HepG2 (cell line): Measurements from ENCODE around the gene PPP4C. TPM values are rescaled to one million over a fixed set of nuclear protein-coding genes. Genes with fewer than 3 reads are reported as not detected.

Experiments used
- CHD2 ChIP-seq: IDR thresholded peaks from 2 replicates; pipeline ENCODE4 v1.6.1; 2011; ENCODE audit warnings: low read depth, low read length, improper control_type of control experiment
- CREM ChIP-seq, 2 experiments: sonication (generic) in 1 of 2; formaldehyde crosslinking in 1 of 2; IDR thresholded peaks; 2 replicates each; pipeline versions ENCODE4 v1.4.0 to v1.6.1; 2016 to 2020; ENCODE audit warnings: antibody characterized with exemption in 1 of 2, mild to moderate bottlenecking in 1 of 2, missing genetic modification reagents in 1 of 2
- ETV5 ChIP-seq: IDR thresholded peaks from 2 replicates; pipeline ENCODE4 v1.6.1; 2018; ENCODE audit warnings: missing biosample characterization, missing genetic modification reagents, inconsistent platforms, borderline replicate concordance
- FLYWCH1 ChIP-seq: sonication (generic); formaldehyde crosslinking; IDR thresholded peaks from 2 replicates; pipeline ENCODE4 v1.8.1; 2023; ENCODE audit warnings: mild to moderate bottlenecking, missing genetic modification reagents
- FOSL2 ChIP-seq: sonication (generic); formaldehyde crosslinking; IDR thresholded peaks from 2 replicates; pipeline ENCODE4 v1.4.0; 2020; ENCODE audit warnings: missing genetic modification reagents
- HDAC1 ChIP-seq: sonication (generic); formaldehyde crosslinking; IDR thresholded peaks from 2 replicates; pipeline ENCODE4 v1.5.1; 2020; ENCODE audit warnings: mild to moderate bottlenecking, missing genetic modification reagents
- HDAC2 ChIP-seq: sonication (generic); formaldehyde crosslinking; IDR thresholded peaks from 2 replicates; pipeline ENCODE4 v1.4.0; 2020; ENCODE audit warnings: missing genetic modification reagents
- HIVEP1 ChIP-seq: sonication (generic); formaldehyde crosslinking; IDR thresholded peaks from 2 replicates; pipeline ENCODE4 v1.4.0; 2020; ENCODE audit warnings: mild to moderate bottlenecking, missing genetic modification reagents
- HMG20A ChIP-seq: IDR thresholded peaks from 2 replicates; pipeline ENCODE4 v1.6.1; 2016; ENCODE audit warnings: borderline replicate concordance
- MAFG ChIP-seq: sonication (generic); formaldehyde crosslinking; IDR thresholded peaks from 2 replicates; pipeline ENCODE4 v1.5.1; 2020; ENCODE audit warnings: mild to moderate bottlenecking, missing genetic modification reagents
- NR1H2 ChIP-seq: sonication (generic); formaldehyde crosslinking; IDR thresholded peaks from 2 replicates; pipeline ENCODE4 v1.8.1; 2022; ENCODE audit warnings: low read depth, missing genetic modification reagents, borderline replicate concordance
- SATB2 ChIP-seq: sonication (generic); formaldehyde crosslinking; IDR thresholded peaks from 2 replicates; pipeline ENCODE4 v1.5.0; 2020; ENCODE audit warnings: missing genetic modification reagents
- SOX6 ChIP-seq, 2 experiments: fragments of 450-650 bp in 1 of 2; sonication (generic) in 1 of 2; formaldehyde crosslinking in 1 of 2; IDR thresholded peaks; 2 replicates each; pipeline versions ENCODE4 v1.4.0 to v1.6.1; 2017 to 2020; ENCODE audit warnings: antibody characterized with exemption in 1 of 2, mild to moderate bottlenecking in 1 of 2, missing genetic modification reagents in 1 of 2
- SPEN ChIP-seq: sonication (generic); formaldehyde crosslinking; IDR thresholded peaks from 2 replicates; pipeline ENCODE4 v1.5.1; 2020; ENCODE audit warnings: low read depth, mild to moderate bottlenecking, missing genetic modification reagents
- TBL1XR1 ChIP-seq: fragments of 150-350 bp; IDR thresholded peaks from 2 replicates; pipeline ENCODE4 v1.6.1; 2014; ENCODE audit warnings: borderline replicate concordance, low read length; ENCODE audit not compliant: partially characterized antibody
- ZFP36L1 ChIP-seq: sonication (generic); formaldehyde crosslinking; IDR thresholded peaks from 2 replicates; pipeline ENCODE4 v1.8.0; 2022; ENCODE audit warnings: mild to moderate bottlenecking, missing genetic modification reagents, moderate library complexity
- ZFP90 ChIP-seq: sonication (generic); formaldehyde crosslinking; IDR thresholded peaks from 2 replicates; pipeline ENCODE4 v1.8.0; 2022; ENCODE audit warnings: missing genetic modification reagents, mild to moderate bottlenecking, inconsistent platforms, borderline replicate concordance
- ZNF234 ChIP-seq: sonication (generic); formaldehyde crosslinking; conservative IDR thresholded peaks from 2 replicates; pipeline ENCODE4 v1.5.1; 2020; ENCODE audit warnings: mild to moderate bottlenecking, missing genetic modification reagents
- ZNF253 ChIP-seq: sonication (generic); formaldehyde crosslinking; IDR thresholded peaks from 2 replicates; pipeline ENCODE4 v1.8.0; 2022; ENCODE audit warnings: mild to moderate bottlenecking, missing genetic modification reagents, borderline replicate concordance
- ZNF326 ChIP-seq: sonication (generic); formaldehyde crosslinking; IDR thresholded peaks from 2 replicates; pipeline ENCODE4 v1.4.0; 2020; ENCODE audit warnings: missing genetic modification reagents, borderline replicate concordance
- ZNF614 ChIP-seq: IDR thresholded peaks from 2 replicates; pipeline ENCODE4 v1.6.1; 2018; ENCODE audit warnings: missing biosample characterization, missing genetic modification reagents, inconsistent platforms, borderline replicate concordance
- ZSCAN22 ChIP-seq: sonication (generic); formaldehyde crosslinking; IDR thresholded peaks from 2 replicates; pipeline ENCODE4 v1.4.0; 2020; ENCODE audit warnings: mild to moderate bottlenecking, missing genetic modification reagents
- polyA plus RNA-seq, 8 experiments: library from polyadenylated mRNA; depleted of rRNA in 3 of 8; stranded (reverse) in 7 of 8; unstranded in 1 of 8; fragments of >200 nt; fragmentation: Illumina TruSeq in 4 of 8; extraction: Trizol in 4 of 8; gene quantifications; 2 replicates each; pipeline versions ENCODE4 v1.2.1 to v1.2.3, GENCODE V29; 2011 to 2016; ENCODE audit warnings: low read depth in 4 of 8, missing spikeins in 1 of 8, mixed read lengths in 1 of 8; ENCODE audit not compliant: insufficient read depth in 1 of 8
- total RNA-seq, 5 experiments: library from RNA; depleted of rRNA; stranded (reverse); fragments of >200 nt; fragmentation: Illumina TruSeq; extraction: Trizol; gene quantifications; 2 replicates each; pipeline ENCODE4 v1.2.3, GENCODE V29; 2016; ENCODE audit warnings: low read depth in 1 of 5
- TF ChIP-seq, protein P1 (sequence below): sonication (generic); formaldehyde crosslinking; IDR thresholded peaks from 2 replicates; pipeline ENCODE4 v1.4.0; 2020; ENCODE audit warnings: mild to moderate bottlenecking, missing genetic modification reagents
- TF ChIP-seq, protein P2 (sequence below): sonication (generic); formaldehyde crosslinking; IDR thresholded peaks from 2 replicates; pipeline ENCODE4 v1.5.1; 2020; ENCODE audit warnings: missing genetic modification reagents, mild to moderate bottlenecking, borderline replicate concordance
- TF ChIP-seq, protein P3 (sequence below), 2 experiments: fragments of 450-650 bp in 1 of 2; sonication (generic) in 1 of 2; formaldehyde crosslinking; IDR thresholded peaks; 2 replicates each; pipeline versions ENCODE4 v1.5.0 to v1.8.0; 2020 to 2022; ENCODE audit warnings: mild to moderate bottlenecking in 1 of 2, missing genetic modification reagents in 1 of 2

PPP4C gene
- total and polyA plus RNA-seq, 2 of the 13 experiments (the other 11 are each of a cell fraction or from before 2014, with no cell fraction given), result 176 to 220 TPM

DNA sequence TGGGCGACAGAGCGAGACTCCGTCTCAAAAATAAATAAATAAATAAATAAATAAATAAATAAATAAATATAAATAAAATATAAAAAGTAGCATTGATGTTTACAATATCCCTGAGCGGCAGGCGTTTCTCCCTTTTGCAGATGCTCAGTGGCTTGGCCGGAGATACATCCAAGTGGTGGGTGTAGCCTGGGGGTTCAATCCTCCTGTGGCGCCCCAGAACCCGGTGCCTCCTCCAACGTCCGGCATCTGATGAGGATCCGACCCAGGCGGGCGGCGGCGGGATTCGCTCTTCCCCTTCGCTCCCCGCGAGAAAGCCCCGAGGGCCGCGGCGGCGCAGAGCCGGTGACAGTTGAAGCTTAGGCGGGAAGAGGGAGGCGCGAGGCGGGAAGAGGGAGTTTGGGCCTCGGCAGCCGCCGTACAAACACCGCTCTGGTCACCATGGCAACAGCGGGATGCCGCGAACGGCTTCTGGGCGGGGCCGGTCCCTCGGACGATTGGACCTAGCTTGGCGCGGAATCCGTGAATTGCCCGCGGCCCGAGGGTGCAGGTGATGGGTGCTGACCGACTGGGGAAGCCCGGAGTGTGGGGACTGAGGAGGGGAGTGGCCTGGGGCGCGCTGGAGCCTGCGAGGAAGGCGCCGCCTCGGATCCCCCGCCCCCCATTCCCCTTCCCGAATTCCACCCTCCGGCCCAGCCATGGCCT is 23.0 kb upstream of the PPP4C start (continued):
- TF ChIP-seq, protein P1, sequence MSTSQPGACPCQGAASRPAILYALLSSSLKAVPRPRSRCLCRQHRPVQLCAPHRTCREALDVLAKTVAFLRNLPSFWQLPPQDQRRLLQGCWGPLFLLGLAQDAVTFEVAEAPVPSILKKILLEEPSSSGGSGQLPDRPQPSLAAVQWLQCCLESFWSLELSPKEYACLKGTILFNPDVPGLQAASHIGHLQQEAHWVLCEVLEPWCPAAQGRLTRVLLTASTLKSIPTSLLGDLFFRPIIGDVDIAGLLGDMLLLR (CRISPR knock-in tag), result peak; percentile 87
- peak; percentile 95 for TF ChIP-seq ZNF614
- TF ChIP-seq FOSL2 (CRISPR knock-in tag), result peak; percentile 66
- peak; percentile 80 for TF ChIP-seq ETV5 (CRISPR knock-in tag)
- TF ChIP-seq, protein P2, sequence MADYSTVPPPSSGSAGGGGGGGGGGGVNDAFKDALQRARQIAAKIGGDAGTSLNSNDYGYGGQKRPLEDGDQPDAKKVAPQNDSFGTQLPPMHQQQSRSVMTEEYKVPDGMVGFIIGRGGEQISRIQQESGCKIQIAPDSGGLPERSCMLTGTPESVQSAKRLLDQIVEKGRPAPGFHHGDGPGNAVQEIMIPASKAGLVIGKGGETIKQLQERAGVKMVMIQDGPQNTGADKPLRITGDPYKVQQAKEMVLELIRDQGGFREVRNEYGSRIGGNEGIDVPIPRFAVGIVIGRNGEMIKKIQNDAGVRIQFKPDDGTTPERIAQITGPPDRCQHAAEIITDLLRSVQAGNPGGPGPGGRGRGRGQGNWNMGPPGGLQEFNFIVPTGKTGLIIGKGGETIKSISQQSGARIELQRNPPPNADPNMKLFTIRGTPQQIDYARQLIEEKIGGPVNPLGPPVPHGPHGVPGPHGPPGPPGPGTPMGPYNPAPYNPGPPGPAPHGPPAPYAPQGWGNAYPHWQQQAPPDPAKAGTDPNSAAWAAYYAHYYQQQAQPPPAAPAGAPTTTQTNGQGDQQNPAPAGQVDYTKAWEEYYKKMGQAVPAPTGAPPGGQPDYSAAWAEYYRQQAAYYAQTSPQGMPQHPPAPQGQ (CRISPR knock-in tag), result no peak
- TF ChIP-seq, protein P3, sequence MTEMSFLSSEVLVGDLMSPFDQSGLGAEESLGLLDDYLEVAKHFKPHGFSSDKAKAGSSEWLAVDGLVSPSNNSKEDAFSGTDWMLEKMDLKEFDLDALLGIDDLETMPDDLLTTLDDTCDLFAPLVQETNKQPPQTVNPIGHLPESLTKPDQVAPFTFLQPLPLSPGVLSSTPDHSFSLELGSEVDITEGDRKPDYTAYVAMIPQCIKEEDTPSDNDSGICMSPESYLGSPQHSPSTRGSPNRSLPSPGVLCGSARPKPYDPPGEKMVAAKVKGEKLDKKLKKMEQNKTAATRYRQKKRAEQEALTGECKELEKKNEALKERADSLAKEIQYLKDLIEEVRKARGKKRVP (CRISPR knock-in tag; IDR thresholded peaks at IDR 0.05), result peak in 1 of 2 experiments; percentile 54; a peak in 1 of 4 replicates
- peak; percentile 83 for TF ChIP-seq ZNF253 (CRISPR knock-in tag)
- TF ChIP-seq ZFP36L1, result peak; percentile 89
- peak; percentile 40; the same call in 1 of the 2 replicates for TF ChIP-seq HMG20A (CRISPR knock-in tag)
- TF ChIP-seq CHD2, result peak; percentile 78
- peak; percentile 97 for TF ChIP-seq HDAC2 (CRISPR knock-in tag)
- TF ChIP-seq ZNF326 (CRISPR knock-in tag), result no peak
- TF ChIP-seq SPEN (CRISPR knock-in tag), result peak; percentile 98
- peak; percentile 97; the same call in 1 of the 2 replicates for TF ChIP-seq ZNF234 (CRISPR knock-in tag)
- peak; percentile 62; the same call in 1 of the 2 replicates for TF ChIP-seq SATB2
- peak; percentile 64; the same call in 1 of the 2 replicates for TF ChIP-seq NR1H2 (CRISPR knock-in tag)
- peak; percentile 93 for TF ChIP-seq FLYWCH1 (CRISPR knock-in tag)
- peak; percentile 98 for TF ChIP-seq ZFP90 (CRISPR knock-in tag)
- TF ChIP-seq HIVEP1 (CRISPR knock-in tag), result peak; percentile 65; the same call in 1 of the 2 replicates
- TF ChIP-seq CREM (IDR thresholded peaks at IDR 0.05), result no peak
- no peak for TF ChIP-seq CREM (CRISPR knock-in tag; IDR thresholded peaks at IDR 0.05)
- no peak for TF ChIP-seq MAFG
- TF ChIP-seq TBL1XR1, result no peak
- 0 out of 2 replicates have a peak, but pooled peaks have one; percentile 72 for TF ChIP-seq ZSCAN22
- TF ChIP-seq HDAC1 (CRISPR knock-in tag), result peak; percentile 99
- no peak for TF ChIP-seq SOX6 (IDR thresholded peaks at IDR 0.05)
- TF ChIP-seq SOX6 (CRISPR knock-in tag; IDR thresholded peaks at IDR 0.05), result peak; percentile 73
